ENCODE measurements around the gene TAF6L.
"Not testable (repeated sequence)": the region's sequence is repeated elsewhere in the genome, so short reads cannot be mapped to it uniquely, and the experiment has no call there.

DNA sequence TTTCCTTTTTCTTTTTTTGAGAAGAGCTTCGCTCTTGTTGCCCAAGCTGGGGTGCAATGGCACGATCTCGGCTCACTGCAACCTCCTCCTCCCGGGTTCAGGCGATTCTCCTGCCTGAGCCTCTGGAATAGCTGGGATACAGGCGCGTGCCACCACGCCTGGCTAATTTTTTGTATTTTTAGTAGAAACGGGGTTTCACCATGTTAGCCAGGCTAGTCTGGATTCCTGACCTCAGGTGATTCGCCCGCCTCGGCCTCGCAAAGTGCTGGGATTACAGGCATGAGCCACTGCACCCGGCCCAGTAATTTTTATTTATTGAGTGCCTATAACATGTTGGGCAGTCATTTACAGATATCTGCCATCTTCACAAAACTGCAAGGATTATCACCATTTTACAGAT is 41.1 kb upstream of the TAF6L start:
- not testable (repeated sequence) for TF ChIP-seq CTCF (conservative IDR thresholded peaks at IDR 0.05; ENCODE audit: low read depth, low read length); EZH2 (IDR thresholded peaks at IDR 0.05; ENCODE audit: low read length, unreplicated experiment); EZH2phosphoT487 (IDR thresholded peaks at IDR 0.05; ENCODE audit: borderline replicate concordance, low read length)
